Measurements from ENCODE around the gene CYLD. TPM values are rescaled to one million over a fixed set of nuclear protein-coding genes. Genes with fewer than 3 reads are reported as not detected.

The CYLD gene
- total and polyA plus RNA-seq, 2 of the 4 experiments (the other 2 are of a cell fraction), result 16.2 to 37.3 TPM

- no peak overlapping the region for H2BK5ac ChIP-seq (ENCODE audit: low read depth, low read length, poor library complexity, severe bottlenecking)
- no peak overlapping the region for H2BK15ac ChIP-seq (ENCODE audit: low read depth, low read length)
- H4K91ac ChIP-seq (ENCODE audit: insufficient read depth, low read depth, low read length), result no peak overlapping the region
- no peak overlapping the region for H3K56ac ChIP-seq (ENCODE audit: extremely low read depth, insufficient read depth, low read length)
- H2AK5ac ChIP-seq (ENCODE audit: low read depth, low read length), result no peak overlapping the region
- no peak overlapping the region for H3K9ac ChIP-seq (ENCODE audit: low read depth, low read length)
- 100% methylated on average over 1 of the region's 4 CpGs; no CpG with 5 or more reads in 1 of the 2 experiments for WGBS, 2 experiments (ENCODE audit: extremely low coverage in 2 of 2, insufficient read length in 1 of 2)
- TF ChIP-seq RAD21 (IDR thresholded peaks at IDR 0.05; ENCODE audit: low read length) (no peak), SMC3 (IDR thresholded peaks at IDR 0.05; ENCODE audit: low read depth, low read length) (no peak), BHLHE40 (IDR thresholded peaks at IDR 0.05; ENCODE audit: low read depth, low read length) (no peak), ELK1 (IDR thresholded peaks at IDR 0.05; ENCODE audit: borderline replicate concordance, low read depth, low read length) (no peak), FOS (IDR thresholded peaks at IDR 0.05; ENCODE audit: low read depth, low read length) (no peak), POLR2A (IDR thresholded peaks at IDR 0.05; ENCODE audit: low read depth, low read length) (no peak), RFX5 (IDR thresholded peaks at IDR 0.05; ENCODE audit: low read depth, low read length) (no peak), MAFK (IDR thresholded peaks at IDR 0.05; ENCODE audit: low read depth, low read length) (no peak)
- no peak overlapping the region for H3K27ac ChIP-seq (ENCODE audit: insufficient read depth, low read length)
- H3K27me3 ChIP-seq (ENCODE audit: control insufficient read depth, insufficient read depth, low read length), result no peaks in the 10 kb centered on the region
- no peaks in the 10 kb centered on the region for H3K79me1 ChIP-seq (ENCODE audit: low read depth in 1 of 2, low read length in 2 of 2)
- ChIA-PET POLR2A (ENCODE audit: unreplicated experiment) (no interaction called here), CTCF (interaction anchor here (0.8 kb wide), 1 partner anchor 775 kb away, joined by 4 read pairs; the partner anchor contains the start of gene CNEP1R1)
- no peak overlapping the region for H2BK120ac ChIP-seq (ENCODE audit: low read depth, low read length)
- H3K4me2 ChIP-seq (ENCODE audit: low read depth, low read length), result no peak overlapping the region
- H2AFZ ChIP-seq (replicated peaks; ENCODE audit: low read length, poor library complexity), result no peak overlapping the region
- no peak overlapping the region for H2AK9ac ChIP-seq (replicated peaks; ENCODE audit: low read depth, low read length, poor library complexity)
- H3K4ac ChIP-seq (ENCODE audit: low read depth, low read length), result no peak overlapping the region
- H3K4me3 ChIP-seq (ENCODE audit: insufficient read depth, low read depth, low read length), result no peak overlapping the region
- no peaks in the 10 kb centered on the region for H3K9me1 ChIP-seq (ENCODE audit: insufficient read depth, low read length)
- BruUV-seq (replicated peaks), result no TSS peak
- H4K20me1 ChIP-seq (ENCODE audit: insufficient read depth, low read length), result no peaks in the 10 kb centered on the region
- H3K18ac ChIP-seq (ENCODE audit: low read depth, low read length), result no peak overlapping the region
- DNase-seq (no peak), ATAC-seq (ENCODE audit: low read depth) (no peak)
- no peak overlapping the region for H4K5ac ChIP-seq (ENCODE audit: low read depth, low read length)
- no peaks in the 10 kb centered on the region for H3K9me3 ChIP-seq (ENCODE audit: control insufficient read depth, insufficient read depth, low read length)
- H3K14ac ChIP-seq (replicated peaks; ENCODE audit: low read depth, low read length), result no peak overlapping the region
- dilution Hi-C loops (cut with HindIII; ENCODE audit: low sequenced_read_pairs, unreplicated experiment) (no loop called here), in situ Hi-C loops (cut with MboI; ENCODE audit: low sequenced_read_pairs) (loop anchor here (10.0 to 25.0 kb wide), 3 partner anchors 115 to 1187 kb away; partner anchors contain the start of gene SNX20), intact Hi-C loops (cut with micrococcal nuclease) (no loop called here)
- no peak overlapping the region for H3K23ac ChIP-seq (ENCODE audit: low read depth, low read length)
- peaks cover 4% of the 10 kb centered on the region for H3K4me1 ChIP-seq (ENCODE audit: control insufficient read depth, insufficient read depth, low read length)
- H3K36me3 ChIP-seq (ENCODE audit: control insufficient read depth, insufficient read depth, low read length), result peaks cover 12% of the 10 kb centered on the region
- no peak overlapping the region for H2BK20ac ChIP-seq (ENCODE audit: low read depth, low read length)
- H4K8ac ChIP-seq (ENCODE audit: low read depth in 2 of 2, low read length in 2 of 2), result no peak overlapping the region
These were observed 58.2 kb downstream of the CYLD start for GRCh38 chr16:50800074-50800473.

Measured in IMR-90 (cell line).